GM19328 (cell line): ENCODE measurements around the gene PTPN18.
"Not testable (repeated sequence)": the region's sequence is repeated elsewhere in the genome, so short reads cannot be mapped to it uniquely, and the experiment has no call there.

Experiments
- ATAC-seq: cut with Tn5 transposase; IDR thresholded peaks from one replicate; pipeline ENCODE4 v1.9.1; 2021; ENCODE audit warnings: mild to moderate bottlenecking, moderate library complexity; ENCODE audit not compliant: unreplicated experiment

PTPN18 gene

DNA sequence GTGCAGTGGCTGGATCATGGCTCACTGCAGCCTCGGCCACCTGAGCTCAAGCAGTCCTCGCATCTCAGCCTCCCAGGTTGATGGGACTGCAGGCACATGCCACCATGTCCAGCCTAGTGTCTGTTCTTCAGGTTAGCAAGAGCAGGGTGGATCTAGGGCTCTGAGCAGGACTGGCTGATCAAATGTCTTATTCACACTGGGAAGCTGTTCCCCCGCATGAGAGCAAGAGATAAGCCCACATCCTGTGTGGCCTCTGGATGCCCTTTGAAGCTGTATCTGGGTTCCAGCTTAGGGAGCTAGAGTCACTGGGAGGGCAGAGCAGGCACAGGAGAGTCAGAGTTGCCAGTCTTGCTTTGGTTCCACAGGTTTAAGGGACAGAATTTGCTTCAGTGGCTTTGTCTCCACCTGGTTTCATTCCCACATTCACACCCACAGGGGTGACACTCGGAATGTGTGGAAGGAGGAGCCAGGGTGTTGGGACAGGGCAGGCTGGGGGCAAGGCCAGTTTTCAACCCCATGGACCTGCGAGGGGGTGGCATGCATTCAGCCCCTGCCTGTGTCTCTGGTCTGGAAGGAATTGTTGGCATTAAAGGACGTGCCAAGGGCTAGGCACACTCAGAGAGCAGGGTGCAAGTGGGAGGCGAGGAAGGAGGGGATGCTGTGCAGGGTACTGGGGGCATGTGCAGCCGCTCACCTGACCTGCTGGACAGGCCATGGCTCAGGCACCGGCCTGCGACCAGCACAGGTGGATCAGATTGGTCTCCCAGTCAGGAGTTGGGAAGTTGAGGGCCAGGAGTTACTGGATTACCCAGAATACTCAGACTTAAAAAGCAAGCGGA is 24.5 kb downstream of the PTPN18 start:
- no peak for ATAC-seq

DNA sequence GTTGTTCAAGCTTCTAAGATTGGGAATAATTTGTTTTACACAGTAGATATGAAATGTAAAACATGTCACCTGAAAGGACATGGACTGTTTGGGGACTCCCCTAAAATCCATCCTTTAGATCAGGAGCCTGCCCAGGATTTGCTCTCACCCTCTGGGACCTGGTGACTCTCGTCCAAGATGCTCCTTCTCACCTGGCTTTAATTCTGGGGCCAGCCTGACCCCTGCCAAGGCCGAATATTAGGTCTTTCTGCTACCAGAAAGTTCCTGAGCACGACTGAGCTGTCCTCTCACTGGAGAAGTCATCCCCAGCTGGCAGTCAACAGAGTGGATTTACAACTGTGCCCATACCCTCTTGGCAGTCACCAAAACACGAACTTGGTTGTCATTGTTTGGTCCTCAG is 25.3 kb downstream of the PTPN18 start:
- ATAC-seq, result no peak

DNA sequence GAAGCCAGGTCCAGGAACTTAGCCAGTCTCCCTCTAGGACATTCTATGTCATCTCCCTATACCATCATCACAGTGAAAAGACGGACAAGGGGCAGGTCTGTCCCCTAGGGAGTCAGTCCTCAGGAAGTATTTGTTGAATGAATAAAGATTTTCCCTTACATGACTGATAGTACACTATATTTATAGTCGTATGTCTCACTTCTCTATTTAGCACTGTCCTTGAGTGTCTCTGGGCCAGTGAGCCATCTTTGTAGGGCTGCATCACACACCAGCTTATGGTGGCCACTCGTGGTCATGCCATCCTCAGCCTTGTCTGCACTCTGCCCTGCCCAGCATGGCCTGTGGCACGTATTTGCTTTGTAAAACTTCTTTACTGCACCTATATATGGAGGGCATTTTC is 25.8 kb downstream of the PTPN18 start:
- ATAC-seq, result no peak

DNA sequence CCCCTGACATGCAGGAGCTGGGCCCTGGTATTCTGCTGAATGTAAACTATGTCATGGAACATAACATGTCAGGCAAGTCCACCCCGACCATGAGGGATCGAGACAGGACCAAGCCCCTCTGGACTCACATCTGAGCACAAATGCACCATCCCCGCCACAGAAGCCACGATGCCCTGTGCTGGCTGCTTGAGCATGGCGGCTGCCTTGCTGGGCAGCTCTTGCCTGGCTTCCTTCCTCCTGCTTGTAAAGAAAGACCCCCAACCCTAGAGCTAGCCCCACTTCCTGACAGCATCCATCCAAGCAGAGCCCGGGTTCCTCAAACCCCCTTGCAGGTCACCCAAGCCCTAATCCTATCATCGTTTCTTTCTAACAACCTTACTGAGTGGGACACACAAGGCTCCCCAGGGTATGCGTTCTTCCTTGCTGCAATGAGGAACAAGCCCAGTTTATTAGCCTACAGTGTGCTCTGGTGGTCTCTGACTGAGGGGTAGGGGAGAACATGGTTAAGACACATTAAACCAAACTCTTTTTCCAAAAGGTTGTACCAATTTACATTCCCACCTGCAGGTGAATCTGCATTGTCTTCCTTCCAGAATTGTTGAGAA is 26.6 kb downstream of the PTPN18 start:
- no peak for ATAC-seq

DNA sequence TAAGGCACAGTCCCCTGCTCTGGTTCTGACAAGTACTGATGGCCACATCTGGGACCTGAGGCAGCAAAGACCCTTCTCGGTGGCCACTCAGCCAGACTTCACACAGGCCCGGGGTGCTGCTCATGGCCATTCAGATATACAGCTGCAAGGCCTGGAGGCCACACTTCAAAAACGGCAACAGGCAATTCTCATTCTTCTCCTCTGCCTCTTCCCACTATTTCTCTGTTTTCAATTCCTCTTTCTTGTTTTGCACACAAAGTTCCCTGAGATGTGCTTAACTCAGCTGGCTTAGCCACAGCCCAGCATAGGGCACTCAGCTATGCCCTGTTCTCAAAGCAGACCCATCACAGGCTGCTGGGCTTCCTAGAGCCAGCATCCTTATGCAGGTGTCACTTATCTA is 29.9 kb downstream of the PTPN18 start:
- no peak for ATAC-seq

DNA sequence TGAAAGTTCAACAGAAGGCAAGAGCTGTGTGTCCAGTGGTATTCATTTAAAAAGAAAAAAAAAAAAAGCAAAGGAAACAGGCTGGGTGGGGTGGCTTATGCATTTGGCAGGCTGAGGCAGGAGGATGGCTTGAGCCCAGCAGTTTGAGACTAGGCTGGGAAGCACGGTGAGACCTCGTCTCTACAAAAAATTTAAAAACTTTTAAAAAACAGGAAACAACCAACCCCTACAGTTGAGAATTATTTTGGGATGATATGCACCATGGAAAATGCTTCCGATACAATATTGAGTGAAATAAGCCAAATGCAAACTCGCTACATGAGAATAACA is 31.2 kb downstream of the PTPN18 start:
- ATAC-seq, result no peak

DNA sequence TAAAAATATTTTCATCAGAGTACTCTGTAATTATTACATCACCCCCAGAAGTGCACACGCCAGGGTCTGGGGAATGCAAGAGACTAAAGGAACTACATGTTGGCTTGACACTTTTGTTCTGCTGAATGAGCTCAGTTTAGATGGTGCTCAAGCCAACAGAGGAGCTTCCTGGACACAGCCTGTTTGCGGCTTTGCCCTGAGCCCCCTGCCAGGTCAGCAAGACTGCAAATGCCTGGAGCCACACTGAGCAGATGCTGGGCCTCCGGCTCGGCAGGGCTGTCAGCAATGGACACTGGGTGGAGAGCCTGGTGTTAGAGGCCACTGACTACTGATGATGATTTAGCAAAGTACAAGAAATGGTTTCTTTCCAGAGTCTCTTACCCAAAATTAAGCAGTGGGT is 31.9 kb downstream of the PTPN18 start:
- no peak for ATAC-seq

DNA sequence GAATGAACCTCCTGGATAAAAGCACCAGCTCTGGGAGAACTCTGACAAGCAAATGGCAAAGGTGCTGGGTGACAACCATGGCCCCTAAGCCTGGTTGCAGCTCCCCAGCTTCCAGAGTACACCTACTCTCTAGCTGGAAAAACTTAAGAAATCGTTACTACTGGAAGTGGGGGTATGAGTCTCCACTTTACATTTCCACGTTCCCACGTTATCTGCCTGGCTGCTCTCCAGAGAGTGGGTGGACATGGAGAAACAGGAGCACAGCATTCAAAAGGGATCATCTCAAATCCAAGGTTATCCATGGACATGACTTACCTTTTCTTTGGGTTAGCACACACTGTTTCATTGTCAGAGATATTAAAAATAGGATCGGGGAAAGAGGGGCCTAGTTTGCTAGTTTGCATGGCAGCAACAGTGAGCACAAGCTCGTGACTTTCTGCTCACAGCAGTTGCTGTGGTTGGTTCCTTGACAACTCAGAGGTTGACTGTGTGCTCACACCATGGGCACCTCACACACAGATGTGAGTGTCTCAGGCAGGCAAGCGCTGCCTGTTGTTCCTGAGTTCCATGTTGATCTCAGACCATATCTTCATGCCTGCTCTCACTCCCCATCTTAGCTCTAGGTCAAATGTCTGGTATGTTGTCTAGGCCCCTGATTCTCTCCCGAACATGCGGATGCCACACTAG is 32.5 kb downstream of the PTPN18 start:
- ATAC-seq, result no peak

DNA sequence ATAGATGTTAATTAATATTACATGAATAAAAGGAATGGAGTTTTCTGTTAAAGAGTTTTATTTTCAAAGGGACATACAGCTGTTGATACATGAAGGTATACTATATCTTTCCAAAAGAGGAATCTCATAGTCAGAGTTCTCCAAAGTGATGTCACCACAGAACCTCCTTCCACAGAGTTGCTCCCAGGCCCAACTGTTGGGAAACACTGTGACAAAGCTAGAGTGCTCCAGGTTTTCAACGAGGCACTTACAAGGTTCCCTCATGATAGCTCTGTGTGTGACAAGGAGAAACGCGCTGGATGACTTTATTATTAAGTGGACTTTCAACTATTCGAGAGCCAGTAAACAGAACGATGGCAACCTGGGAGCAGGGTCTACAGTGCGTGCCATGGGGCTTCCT is 33.5 kb downstream of the PTPN18 start:
- ATAC-seq, result no peak

DNA sequence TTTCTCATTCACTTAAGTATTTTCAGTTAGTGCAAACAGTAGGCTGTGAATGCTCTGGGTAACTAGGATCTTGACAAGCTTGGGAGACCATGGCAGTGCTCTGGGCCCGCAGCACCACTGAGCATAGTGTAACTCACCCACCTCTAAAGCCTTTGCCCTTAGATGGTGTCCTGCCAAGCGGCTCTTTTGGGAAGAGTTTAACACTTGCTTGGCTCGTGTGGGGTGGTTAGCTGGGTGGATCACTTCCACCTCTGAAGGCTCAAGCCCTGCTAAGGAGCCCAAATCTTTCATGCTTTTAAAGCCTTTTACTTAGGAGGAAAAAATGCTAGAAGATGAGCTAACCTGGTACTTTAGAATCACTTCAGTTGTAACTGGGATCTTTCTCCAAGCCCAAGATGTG is 33.9 kb downstream of the PTPN18 start:
- ATAC-seq, result no peak

DNA sequence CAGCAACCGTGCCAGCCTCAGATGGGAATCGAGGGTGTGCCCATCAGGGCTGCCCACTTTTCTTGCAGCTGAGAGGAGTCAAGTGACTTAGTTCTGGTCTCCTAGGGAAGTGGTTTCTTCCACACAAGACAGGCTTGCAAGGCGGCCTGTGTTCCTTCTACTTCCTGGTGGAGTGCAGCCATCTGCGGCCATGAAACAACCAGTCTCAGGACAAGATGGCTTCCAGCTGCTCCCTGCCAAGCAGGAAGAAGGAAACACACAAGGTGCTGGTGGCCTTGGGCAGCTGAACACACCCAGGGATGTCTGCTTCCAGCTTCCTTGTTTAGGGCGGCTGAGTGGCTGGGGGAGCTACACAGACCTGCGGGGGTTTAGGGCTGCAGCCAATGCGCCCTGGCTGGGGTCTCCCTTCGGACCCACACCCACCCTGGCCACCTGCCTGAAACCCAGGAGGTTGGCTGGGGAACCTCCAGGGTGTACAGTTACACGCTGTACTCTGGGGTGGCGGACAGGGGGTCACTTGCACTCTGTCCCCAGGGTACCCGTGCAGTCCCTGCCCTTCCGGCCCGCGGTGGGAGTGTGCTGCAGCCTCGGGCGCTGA is 34.7 kb downstream of the PTPN18 start:
- ATAC-seq, result peak; percentile 16

DNA sequence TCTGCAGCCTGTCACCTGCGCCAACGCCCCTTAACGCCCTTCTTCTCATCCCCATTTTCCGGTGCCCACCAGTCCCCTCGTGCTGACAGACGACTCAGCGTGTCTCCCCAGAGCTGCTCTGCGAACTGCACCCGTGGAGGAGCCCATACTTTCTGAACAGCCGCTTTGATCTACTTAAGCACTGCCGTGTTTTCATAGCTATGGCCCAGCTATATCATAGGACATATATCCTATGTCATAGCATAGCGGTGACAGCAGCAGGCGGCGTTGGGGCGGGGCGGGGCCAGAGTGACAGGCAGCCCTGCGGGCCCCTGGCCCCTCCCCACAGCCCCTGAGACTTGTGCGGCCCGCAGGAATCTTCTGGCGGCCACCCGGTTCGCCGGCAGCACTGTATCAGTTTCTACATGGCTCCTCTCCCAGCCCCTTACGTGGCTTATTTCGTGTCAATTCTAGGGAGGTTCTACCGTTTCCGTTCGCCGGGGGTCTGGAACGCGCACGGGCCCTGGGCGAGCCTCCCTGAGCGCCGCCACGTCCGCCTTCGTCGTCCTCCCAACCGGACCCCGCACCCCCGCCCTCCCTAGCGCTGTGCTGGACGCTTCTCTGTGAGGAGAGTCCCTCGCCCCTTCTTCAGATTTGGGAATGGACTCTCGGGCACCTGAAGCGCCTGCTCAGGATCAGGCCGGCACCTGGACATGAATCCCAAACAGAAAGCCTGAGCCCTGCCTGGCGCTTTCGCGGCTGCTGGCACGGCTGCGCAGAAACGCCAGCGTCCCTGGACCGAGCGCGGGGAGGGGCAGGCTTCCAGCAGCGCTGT is 35.4 kb downstream of the PTPN18 start:
- ATAC-seq, result peak; percentile 89

DNA sequence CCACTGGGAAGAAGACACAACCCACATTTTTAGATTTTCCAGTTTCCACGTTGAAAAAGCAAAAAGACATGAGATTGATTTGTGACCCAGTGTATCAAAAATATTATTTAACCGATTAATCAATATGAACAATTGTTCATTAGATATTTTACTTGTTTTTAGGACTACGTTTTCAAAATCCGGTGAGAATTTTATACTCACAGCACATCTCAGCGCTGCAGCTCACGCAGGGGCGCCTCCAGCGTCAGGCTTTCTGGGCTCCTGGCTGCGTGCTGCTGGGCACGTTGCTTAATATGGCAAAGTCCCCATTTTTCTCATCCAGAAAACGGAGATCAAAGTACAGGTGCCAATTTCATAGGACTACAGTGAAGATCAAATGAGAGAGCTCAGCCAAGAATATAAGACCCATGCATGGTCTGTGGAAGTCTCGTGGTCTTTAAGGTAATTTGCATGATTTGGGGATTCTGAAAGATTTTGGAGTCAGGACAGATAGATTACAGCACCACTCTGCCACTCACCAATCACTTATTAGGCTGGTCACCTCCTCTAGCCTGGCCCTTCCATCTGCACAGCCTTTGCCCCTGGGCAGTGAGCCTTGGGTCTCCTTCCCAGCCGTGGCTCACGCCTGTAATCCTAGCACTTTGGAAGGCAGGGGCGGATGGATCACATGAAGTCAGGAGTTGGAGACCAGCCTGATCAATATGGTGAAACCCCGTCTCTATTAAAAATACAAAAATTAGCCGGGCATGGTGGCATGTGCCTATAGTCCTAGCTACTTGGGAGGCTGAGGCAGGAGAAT is 36.2 kb downstream of the PTPN18 start:
- no peak for ATAC-seq

DNA sequence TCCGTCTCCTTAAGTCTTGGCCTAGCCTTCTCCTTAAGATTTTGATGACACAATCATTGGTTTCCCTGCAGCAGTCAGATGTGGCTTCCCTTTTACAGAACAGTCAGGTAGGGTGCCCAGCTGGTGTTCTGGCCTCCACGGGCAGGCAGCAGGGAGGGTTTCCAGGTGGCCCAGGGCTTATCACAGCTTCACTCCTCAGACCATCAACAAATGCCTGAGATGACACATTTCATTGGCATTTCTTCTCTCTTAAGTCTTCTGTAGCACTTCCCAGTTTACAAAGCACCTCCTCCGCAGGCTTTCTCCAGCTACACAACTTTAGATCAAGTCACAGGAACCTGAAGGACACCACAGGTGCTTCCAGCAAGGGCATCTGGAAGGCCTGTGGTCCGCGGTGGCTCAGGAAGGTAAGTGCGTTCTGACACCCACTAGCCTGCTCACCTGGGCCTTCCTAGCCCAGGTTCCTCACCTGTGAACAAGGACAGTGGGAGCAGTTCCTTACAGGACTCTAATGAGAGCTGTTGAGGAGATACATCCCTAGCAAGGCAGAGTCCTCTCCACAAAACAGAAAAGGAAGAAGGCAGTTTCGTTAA is 37.6 kb downstream of the PTPN18 start:
- ATAC-seq, result no peak

DNA sequence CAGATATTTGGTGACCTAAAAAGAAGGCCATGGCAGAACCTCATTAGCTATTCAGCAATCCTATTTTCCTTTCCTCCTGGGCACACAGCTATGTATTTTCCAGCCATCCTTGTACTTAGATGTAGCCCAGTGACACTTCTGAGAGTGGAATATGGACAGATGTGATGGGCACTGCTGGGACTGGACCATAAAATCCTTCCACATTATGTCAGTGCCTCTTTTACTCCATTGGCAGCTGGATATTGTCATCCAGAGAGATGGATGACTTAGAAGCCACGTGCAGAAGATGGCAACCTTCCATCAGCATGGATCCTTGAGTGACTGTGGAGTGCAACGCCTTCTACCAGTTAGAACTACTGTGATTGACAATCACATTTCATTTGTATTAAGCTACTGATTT is 50.4 kb downstream of the PTPN18 start:
- not testable (repeated sequence) for ATAC-seq

DNA sequence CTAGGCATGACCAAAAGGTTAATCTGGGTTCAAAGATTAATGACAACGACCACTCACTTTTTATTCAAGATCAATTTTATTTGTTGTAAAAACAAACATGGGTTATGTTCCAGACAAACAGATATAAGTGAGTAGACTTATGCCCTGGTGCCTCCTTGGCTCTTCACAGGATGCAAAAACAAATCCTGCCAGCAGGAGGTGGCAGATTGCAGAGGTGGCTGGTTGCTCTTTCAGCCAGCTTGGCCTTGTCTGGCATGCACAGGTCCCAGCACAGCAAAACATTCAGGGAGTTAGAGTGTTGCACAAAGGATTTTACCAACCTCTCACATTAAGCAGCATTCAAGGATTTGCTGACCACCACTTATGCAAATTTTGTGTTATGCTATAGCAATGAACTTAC is 60.8 kb downstream of the PTPN18 start:
- ATAC-seq, result not testable (repeated sequence)

DNA sequence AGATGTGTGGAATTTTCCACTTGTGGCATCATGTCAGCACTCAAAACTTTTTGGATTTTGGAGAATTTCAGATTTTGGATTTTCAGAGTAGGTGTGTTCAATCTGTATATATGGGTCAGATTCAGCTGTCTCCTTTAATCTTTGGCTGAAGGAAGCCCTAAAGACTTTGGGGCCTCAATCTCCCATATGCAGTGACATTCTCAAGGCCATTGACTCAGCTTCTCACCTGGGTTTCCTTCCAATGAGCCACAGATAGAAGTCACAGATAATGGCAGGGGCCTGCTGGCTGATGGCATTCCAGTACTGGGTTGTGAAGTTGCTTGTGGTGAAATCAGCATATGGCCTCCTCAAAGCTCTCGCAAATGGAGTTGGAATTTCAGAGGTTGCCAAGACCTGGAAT is 63.0 kb downstream of the PTPN18 start:
- ATAC-seq, result not testable (repeated sequence)
